NCI-H1694 treated with DMSO at 0.1 percent for 48 hours (cell line): ENCODE measurements around the gene SRSF11.

Source experiments
- DNase-seq: peaks from one replicate; lab custom pipeline; 2025; lab: John Stamatoyannopoulos, UW

The SRSF11 gene

GRCh38 chr1:70220517-70221237 lies 503 bp upstream of the SRSF11 start:
- no peak for DNase-seq

DNA sequence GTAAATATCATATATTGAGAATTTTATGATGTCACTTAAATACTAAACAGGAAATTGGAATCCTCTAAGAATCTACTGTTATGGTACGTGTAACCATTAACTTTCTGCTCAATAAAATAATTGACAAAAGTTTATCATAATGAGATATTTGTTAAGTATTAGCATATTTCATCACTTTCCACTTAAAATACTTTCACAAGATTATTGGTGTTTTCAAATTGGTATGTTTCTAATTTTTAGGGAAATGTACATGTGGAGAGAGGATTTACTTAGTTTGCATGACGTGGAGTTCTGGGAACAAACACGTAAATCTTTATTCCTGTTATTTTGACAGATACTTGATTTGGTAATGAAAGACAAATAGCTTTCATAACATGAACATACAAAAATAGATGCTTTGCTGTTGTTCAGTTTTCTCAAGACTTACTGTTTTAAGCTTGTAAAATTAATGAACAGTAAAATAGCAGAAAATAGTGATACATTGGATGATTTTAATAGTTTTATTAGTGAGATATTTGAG lies 1.6 kb downstream of the SRSF11 start:
- no peak for DNase-seq

- no peak for DNase-seq
These were observed 3.8 kb downstream of the SRSF11 start for GRCh38 chr1:70224954-70225353.

GRCh38 chr1:70227439-70227838 lies 6.3 kb downstream of the SRSF11 start:
- no peak for DNase-seq

DNA sequence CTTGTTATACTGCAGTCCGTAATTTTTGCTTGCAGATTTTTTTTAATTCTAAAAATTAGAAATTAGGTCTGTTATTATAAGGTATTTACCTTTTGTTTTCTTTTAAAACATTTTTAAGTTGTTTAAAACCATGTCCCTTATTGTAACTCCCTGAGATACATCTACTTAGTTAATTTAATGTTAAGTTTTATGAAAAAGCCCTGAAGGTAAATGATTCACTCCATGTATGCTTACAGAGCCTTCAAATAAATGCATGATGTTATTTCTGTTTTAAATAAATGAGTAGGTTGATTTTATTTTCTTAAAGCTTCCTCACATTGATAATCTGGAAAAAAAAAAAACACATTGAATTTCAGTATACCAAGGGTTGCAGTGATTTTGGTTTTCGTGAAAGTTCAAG lies 7.5 kb downstream of the SRSF11 start:
- DNase-seq, result no peak

GRCh38 chr1:70231475-70231874 lies 10.3 kb downstream of the SRSF11 start:
- DNase-seq, result no peak

DNA sequence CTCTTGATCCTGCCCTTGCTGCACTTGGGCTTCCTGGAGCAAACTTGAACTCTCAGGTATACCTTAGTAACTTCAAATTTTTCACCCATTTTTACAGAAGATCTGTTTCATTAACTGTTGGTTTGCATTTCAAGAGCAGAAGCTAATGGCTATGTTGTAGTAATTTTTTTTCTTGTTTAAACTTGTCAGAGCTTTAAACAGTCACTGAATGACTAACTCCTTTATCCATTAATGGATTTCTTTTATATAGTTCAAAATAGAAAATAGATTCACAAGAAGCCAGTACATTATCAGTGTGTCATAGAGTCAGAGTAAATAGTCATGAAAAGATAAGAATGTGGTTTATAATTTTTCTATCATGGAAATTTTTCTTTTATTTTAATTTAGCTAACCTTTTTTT lies 13.6 kb downstream of the SRSF11 start:
- DNase-seq, result no peak

DNA sequence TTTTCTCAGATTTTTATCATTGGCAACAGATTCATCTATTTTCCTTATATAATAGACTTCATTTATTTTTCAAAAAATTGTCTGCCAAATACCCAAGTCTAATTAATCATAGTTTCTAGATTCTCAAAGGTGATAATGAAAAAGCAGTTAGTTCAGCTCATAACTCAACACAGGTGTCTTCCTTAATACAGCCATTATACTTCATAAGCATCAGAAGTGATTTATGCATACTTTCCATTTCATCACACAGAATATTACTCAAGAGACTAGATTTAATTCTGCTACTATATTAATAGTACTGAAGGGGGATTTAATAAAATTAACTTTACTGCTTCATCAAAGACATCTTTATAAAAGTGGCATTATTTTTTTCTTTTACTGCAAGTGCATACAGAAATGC lies 18.8 kb downstream of the SRSF11 start:
- no peak for DNase-seq

GRCh38 chr1:70247122-70247521 lies 25.9 kb downstream of the SRSF11 start:
- DNase-seq, result no peak

DNA sequence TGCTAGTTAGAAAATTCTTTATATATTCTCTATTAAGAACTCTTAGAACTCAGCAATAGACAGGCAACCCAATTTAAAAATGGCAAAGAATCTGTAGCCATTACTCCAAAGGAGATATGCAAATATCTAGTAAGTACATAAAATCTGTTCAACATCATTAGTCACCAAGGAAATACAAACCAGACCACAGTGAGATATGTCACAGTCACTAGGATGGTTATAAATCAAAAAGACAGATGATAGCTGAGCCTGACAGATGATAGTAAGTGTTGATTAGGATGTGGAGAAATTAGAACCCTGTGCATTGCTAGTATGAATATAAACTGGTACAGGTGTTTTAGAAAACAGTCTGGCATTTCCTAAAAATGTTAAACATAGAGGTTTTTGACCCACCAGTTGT lies 26.6 kb downstream of the SRSF11 start:
- DNase-seq, result no peak

- no peak for DNase-seq
These were observed 27.5 kb downstream of the SRSF11 start for GRCh38 chr1:70248729-70249128.

DNA sequence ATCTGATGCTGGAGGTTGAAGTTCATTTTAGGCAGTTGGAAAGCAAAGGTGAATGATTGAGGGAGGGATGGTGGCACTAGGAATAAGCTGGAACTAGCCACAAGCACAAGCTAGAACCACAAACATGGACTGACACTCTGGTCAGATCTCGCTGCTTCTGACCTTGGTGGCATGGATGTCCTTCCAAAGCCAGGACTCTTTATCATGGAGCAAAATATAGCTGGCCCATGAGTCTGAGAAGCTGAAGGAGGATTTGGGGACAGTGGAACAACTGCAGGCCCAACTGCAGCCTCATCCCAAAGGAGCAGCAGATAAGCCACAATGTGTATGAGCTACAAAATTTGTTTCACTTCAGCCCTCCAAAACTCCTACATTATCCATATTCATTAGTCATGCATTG lies 35.5 kb downstream of the SRSF11 start:
- DNase-seq, result no peak

DNA sequence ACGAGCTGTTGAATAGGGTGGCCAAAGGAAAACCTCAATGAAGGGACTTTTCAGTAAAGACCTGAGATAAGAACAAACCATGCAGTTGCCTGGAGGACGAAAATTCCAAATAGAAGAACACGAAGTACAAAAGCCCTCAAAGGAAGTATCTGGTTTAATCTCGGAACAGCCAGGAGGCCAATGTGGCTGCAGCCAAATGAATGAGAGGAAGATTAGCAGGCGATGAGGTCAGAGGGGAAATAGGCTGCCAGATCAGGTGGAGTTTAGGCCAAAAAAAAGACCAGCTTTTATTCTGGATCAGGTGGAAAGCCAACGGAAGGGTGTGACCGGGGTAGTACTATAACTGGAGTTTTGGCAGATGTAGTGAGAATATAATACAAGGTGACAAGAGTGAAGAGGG lies 43.7 kb downstream of the SRSF11 start:
- no peak for DNase-seq

DNA sequence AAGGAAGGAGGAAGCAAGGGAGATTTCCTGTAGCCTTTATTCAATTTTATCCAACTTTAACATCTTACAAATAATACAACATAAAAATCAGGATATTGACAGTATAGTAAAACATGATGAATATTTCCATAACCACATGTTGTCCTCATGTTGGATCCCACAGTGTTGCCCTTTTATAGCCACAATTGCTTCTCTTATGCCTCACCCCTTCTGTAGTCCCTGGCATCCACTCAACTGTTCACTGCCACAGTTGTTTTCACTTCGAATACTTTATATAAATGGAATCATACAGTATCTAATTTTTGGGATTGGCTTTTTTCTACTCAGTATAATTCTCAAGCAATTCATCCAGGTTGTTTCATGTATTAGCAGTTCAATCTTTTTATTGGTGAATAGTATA lies 44.8 kb downstream of the SRSF11 start:
- no peak for DNase-seq

DNA sequence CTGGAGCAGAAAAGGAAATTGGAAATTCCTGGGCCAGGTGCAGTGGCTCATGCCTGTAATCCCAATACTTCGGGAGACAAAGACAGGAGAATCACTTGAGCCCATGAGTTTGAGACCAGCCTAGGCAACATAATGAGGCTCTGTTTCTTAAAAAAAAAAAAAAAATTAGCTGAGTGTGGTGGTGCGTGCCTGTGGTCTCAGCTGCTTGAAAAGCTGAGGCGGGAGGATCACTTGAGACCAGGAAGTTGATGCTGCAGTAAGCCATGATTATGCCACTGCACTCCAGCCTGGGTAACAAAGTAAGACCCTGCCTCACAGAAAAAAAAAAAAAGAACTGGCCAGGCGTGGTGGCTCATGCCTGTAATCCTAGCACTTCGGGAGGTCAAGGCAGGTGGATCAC lies 56.7 kb downstream of the SRSF11 start:
- DNase-seq, result no peak

- no peak for DNase-seq
These were observed 57.5 kb downstream of the SRSF11 start for GRCh38 chr1:70278710-70279109.

GRCh38 chr1:70284366-70284765 lies 63.2 kb downstream of the SRSF11 start:
- no peak for DNase-seq

- DNase-seq, result no peak
These were observed 65.3 kb downstream of the SRSF11 start for GRCh38 chr1:70286453-70286852.

- DNase-seq, result no peak
These were observed 67.0 kb downstream of the SRSF11 start for GRCh38 chr1:70288166-70288565.

GRCh38 chr1:70290218-70290617 lies 69.0 kb downstream of the SRSF11 start:
- no peak for DNase-seq

DNA sequence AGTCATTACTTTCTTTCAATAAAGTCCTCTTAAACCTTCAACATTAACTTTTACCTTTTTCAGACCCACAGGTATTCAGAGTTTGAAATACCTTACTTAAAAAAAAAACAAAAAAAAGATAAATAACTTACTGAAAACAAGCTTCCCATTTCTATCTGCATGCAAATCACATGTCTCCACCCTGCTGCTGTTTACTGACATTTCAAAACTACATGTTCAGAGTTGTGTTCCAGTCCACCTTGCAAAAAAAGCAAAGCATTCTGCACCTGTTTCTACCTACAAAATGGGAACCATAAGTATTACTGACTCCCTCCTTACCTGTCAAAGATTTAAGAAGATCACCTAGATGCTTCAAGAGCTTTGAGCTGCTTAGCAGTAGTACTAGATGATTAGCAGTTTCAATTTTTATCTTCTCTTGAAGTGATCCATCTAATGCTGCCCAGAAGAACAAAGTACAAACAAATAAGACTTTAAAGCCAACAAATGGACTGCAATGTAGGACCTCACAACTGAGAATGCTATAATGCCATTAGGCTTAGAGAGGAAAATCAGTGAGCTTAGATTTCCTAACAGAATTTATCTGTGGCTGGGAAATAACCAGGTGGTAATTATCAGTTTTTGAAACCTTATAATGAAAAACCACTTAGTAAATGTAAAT lies 72.1 kb downstream of the SRSF11 start:
- no peak for DNase-seq

DNA sequence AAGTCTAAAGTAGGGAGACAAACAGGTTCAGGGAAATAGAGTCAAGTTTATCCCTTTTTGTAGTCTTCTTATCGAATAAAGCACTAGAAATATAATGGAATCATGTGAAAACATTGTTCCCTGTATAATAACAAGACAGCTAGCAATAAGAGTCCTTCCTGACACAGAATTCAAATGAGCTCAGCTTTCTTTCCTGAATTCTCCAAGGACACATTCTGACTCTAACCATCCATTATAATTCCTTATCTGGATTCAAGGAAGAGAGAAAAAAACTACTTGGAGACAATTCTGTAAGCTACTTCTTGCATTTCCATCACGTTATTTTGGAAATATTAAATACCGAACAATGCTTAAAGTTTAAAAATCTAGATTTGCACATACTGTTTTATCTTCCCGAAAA lies 74.6 kb downstream of the SRSF11 start:
- DNase-seq, result no peak

GRCh38 chr1:70299472-70299871 lies 78.3 kb downstream of the SRSF11 start:
- no peak for DNase-seq
